ENCODE results near the gene RC3H2. TPM values are rescaled to one million over a fixed set of nuclear protein-coding genes. Genes with fewer than 3 reads are reported as not detected.

RC3H2 gene
- total RNA-seq, 1 experiment from 2014 or later, result 37.5 TPM

GRCh38 chr9:122946461-122947005 is 41.4 kb upstream of the RC3H2 start:
- TF ChIP-seq TEAD1 (CRISPR knock-in tag; IDR thresholded peaks at IDR 0.05) (no peak), EMX1 (CRISPR knock-in tag; IDR thresholded peaks at IDR 0.05) (no peak), ZNF138 (CRISPR knock-in tag; conservative IDR thresholded peaks at IDR 0.05) (no peak), ZNF671 (CRISPR knock-in tag; IDR thresholded peaks at IDR 0.05) (no peak), SP1 (CRISPR knock-in tag; conservative IDR thresholded peaks at IDR 0.05) (no peak), ZNF423 (CRISPR knock-in tag; IDR thresholded peaks at IDR 0.05) (no peak), ETV6 (CRISPR knock-in tag; IDR thresholded peaks at IDR 0.05) (no peak), NR1H2 (CRISPR knock-in tag; IDR thresholded peaks at IDR 0.05) (no peak), MLX (CRISPR knock-in tag; IDR thresholded peaks at IDR 0.05) (no peak), RORB (CRISPR knock-in tag; IDR thresholded peaks at IDR 0.05) (no peak), SOX15 (CRISPR knock-in tag; IDR thresholded peaks at IDR 0.05) (no peak), TP53 (CRISPR knock-in tag; IDR thresholded peaks at IDR 0.05) (no peak), ZNF512 (CRISPR knock-in tag; IDR thresholded peaks at IDR 0.05; ENCODE audit: borderline replicate concordance) (no peak), ESRRA (CRISPR knock-in tag; IDR thresholded peaks at IDR 0.05; ENCODE audit: borderline replicate concordance) (no peak), ELF4 (CRISPR knock-in tag; IDR thresholded peaks at IDR 0.05; ENCODE audit: low read depth) (no peak), CREM (CRISPR knock-in tag; IDR thresholded peaks at IDR 0.05) (no peak)
- POLR2A ChIA-PET, result no interaction called here
- H3K27ac Mint-ChIP-seq, result no peak overlapping the region

GRCh38 chr9:122944960-122945888 is 40.1 kb upstream of the RC3H2 start:
- no peaks in the 10 kb centered on the region; the same call in 1 of the 2 replicates for H3K27me3 Mint-ChIP-seq (ENCODE audit: low read depth)
- no peak for DNase-seq (ENCODE audit: low spot score)
- H3K4me3 Mint-ChIP-seq, result no peak overlapping the region
- peak overlapping the region; percentile 89 for H3K27ac Mint-ChIP-seq
- ChIA-PET POLR2A (interaction anchor here (0.6 kb wide), 1 partner anchor 30 kb away, joined by 5 read pairs; no protein-coding TSS in a partner anchor), CTCF (no interaction called here)
- TF ChIP-seq NFATC4 (CRISPR knock-in tag; IDR thresholded peaks at IDR 0.05), result no peak
- no peak for TF ChIP-seq ZNF281 (CRISPR knock-in tag; IDR thresholded peaks at IDR 0.05)
- TF ChIP-seq MXD4 (CRISPR knock-in tag; IDR thresholded peaks at IDR 0.05; ENCODE audit: borderline replicate concordance), result no peak
- TF ChIP-seq ZNF512 (CRISPR knock-in tag; IDR thresholded peaks at IDR 0.05; ENCODE audit: borderline replicate concordance), result no peak
- peaks cover 53% of the 10 kb centered on the region for H3K4me1 Mint-ChIP-seq
- H3K9me3 Mint-ChIP-seq, result 0 out of 2 replicates have a peak, but pooled peaks cover 2% of the 10 kb centered on the region
- no peaks in the 10 kb centered on the region for H3K36me3 Mint-ChIP-seq
- ATAC-seq, result no peak

More at GRCh38 chr9:122946461-122947005, 41.4 kb upstream of the RC3H2 start:
- Mint-ChIP-seq H3K9me3 (0 out of 2 replicates have a peak, but pooled peaks cover 2% of the 10 kb centered on the region), H3K36me3 (no peaks in the 10 kb centered on the region), H3K27me3 (ENCODE audit: low read depth) (no peaks in the 10 kb centered on the region), H3K4me3 (no peak overlapping the region), H3K4me1 (peaks cover 62% of the 10 kb centered on the region)
- ATAC-seq (no peak), DNase-seq (ENCODE audit: low spot score) (no peak)
- CTCF ChIA-PET, result no interaction called here

Data from WTC11 (cell line).